Right lobe of liver (tissue), 4 donors: ENCODE measurements around the gene SLC7A14.

Experiments
- POLR2A ChIP-seq: fragments of 450-650 bp; IDR thresholded peaks from one replicate; pipeline ENCODE4 v1.6.1; 2017; ENCODE audit warnings: antibody characterized with exemption, mild to moderate bottlenecking
- TF ChIP-seq, protein P1 (sequence below), 4 donors: fragments of 200-600 bp in 3 of 4; fragments of 450-650 bp in 1 of 4; IDR thresholded peaks; one replicate each; pipeline versions ENCODE4 v1.5.1 to v1.8.0; 2016 to 2022; ENCODE audit warnings: antibody characterized with exemption in 4 of 4, mild to moderate bottlenecking in 2 of 4
- donor health status: DM: no; HTN: no; CAD: no.
- donor health status: DM: no; HTN: no; CAD: no.
- donor health status: DM: no; HTN: yes; CAD: no.

DNA sequence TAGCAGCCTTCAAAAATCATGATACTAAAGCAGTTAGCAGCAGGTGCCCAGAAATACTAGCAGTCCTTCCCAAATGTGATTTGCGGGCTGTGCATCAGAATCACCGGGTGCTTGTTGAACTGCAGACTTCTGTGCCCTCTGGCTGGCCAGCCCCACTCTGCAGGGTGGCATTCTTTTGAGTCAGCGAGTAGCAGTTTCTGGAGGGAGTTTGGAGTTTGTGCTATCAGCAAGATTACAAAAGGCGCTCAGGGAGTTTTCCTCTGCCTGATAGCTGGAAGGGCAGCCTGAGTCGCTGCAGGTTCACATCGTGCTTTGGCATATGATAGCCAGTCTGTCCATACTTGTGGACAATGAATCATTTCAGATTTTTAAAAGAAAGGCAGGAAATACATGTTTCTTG is 109.6 kb downstream of the SLC7A14 start:
- no peak for TF ChIP-seq POLR2A
- TF ChIP-seq, protein P1, sequence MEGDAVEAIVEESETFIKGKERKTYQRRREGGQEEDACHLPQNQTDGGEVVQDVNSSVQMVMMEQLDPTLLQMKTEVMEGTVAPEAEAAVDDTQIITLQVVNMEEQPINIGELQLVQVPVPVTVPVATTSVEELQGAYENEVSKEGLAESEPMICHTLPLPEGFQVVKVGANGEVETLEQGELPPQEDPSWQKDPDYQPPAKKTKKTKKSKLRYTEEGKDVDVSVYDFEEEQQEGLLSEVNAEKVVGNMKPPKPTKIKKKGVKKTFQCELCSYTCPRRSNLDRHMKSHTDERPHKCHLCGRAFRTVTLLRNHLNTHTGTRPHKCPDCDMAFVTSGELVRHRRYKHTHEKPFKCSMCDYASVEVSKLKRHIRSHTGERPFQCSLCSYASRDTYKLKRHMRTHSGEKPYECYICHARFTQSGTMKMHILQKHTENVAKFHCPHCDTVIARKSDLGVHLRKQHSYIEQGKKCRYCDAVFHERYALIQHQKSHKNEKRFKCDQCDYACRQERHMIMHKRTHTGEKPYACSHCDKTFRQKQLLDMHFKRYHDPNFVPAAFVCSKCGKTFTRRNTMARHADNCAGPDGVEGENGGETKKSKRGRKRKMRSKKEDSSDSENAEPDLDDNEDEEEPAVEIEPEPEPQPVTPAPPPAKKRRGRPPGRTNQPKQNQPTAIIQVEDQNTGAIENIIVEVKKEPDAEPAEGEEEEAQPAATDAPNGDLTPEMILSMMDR (IDR thresholded peaks at IDR 0.05) = no peak
